8988T (cell line): Measurements from ENCODE around the gene ATP11A.
"Not testable (repeated sequence)": the region's sequence is repeated elsewhere in the genome, so short reads cannot be mapped to it uniquely, and the experiment has no call there.

Experiments used
- DNase-seq: peaks from one replicate; pipeline ENCODE4 v3.0.0; 2011

ATP11A gene

DNA sequence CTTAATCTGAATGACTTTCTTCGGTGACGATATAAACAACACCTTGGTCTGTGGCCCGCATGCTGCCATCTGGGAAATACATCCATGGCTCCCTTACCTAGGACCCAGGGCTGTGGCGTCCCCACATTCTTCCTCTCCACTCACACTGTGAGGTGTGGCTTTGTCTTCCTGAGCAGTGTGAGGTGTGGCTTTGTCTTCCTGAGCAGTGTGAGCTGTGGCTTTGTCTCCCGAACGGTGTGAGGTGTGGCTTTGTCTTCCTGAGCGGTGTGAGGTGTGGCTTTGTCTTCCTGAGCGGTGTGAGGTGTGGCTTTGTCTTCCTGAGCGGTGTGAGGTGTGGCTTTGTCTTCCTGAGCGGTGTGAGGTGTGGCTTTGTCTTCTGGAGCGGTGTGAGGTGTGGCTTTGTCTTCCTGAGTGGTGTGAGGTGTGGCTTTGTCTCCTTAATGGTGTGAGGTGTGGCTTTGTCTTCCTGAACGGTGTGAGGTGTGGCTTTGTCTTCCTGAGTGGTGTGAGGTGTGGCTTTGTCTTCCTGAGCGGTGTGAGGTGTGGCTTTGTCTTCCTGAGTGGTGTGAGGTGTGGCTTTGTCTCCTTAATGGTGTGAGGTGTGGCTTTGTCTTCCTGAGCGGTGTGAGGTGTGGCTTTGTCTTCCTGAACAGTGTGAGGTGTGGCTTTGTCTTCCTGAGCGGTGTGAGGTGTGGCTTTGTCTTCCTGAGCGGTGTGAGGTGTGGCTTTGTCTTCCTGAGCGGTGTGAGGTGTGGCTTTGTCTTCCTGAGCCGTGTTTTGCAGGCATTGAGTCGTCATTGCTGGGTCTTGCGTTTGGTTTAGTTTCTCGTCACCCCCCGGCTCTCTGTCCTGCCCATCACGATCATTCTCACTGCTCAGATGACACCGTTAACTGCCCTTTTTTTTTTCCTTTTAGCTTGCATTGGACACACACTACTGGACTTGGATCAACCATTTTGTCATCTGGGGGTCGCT, 183.1 kb downstream of the ATP11A start:
- not testable (repeated sequence) for DNase-seq

DNA sequence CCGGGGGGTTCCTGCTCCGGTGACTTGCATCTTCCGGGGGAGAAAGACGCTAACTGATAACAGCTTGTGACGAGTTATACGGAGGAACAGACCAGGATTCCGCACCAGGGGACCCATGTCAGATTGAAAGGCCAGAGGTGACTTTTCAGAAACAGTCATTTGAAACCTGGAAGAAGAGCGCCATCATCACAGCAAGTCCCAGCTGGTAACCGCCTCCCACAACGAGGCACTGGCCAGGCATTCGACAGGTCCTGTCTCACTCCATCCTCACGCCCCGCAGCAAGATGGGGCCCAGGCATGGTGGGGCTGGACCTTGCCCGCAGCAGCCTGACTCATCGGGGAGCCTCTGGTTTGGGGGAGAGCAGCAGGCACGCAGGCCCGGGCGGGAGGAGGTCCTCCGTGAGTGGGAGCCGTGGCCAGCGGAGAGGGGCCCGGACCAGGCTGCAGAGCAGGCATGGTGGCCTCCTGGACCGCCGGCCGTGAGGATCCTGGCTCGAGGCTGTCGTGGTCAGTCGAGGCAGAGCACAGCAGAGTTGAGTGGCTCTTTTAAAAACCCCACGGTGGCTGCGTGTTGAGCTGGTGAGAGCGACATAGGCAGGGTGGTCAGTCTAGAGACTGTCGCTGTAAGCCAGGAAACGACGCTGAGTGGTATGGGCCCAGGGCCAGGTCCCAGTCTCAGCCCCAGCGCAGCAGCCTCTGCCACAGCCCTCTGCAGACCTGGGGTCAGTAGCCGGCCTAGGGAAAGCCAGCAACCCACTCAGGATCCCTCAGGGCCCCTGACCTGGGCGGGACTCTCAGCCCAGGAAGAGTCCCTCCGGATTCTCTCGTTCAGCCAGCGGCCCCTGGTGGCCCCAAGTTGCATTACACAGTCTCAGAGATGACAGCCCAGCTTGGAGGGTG, 184.3 kb downstream of the ATP11A start:
- peak; percentile 93 for DNase-seq

DNA sequence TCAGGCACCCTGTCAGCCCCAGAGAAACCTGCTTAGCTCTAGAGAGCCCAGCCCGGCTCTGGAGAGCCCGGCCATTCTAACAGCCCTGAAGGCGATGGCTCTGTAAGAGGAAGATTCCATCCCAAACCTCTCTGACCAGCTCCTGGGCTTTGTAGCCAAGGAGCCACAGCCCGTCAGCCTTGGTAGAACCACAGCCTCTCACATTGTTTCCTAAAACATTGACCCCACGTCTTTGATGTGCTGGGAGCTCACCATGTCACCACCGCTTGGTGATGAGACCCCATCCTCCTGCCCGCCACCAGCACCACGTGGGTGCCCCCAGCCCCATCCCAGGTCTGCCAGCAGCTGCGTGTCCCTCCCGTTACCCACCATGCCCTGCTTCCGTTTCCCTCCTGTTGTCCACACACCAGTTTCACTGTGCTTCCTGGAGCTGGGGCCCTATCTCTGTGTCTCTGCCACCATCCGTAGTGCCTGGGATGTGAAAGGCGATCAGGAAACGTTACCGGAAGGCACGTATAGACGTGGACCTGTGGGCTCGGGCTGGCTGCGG, 185.0 kb downstream of the ATP11A start:
- no peak for DNase-seq

DNA sequence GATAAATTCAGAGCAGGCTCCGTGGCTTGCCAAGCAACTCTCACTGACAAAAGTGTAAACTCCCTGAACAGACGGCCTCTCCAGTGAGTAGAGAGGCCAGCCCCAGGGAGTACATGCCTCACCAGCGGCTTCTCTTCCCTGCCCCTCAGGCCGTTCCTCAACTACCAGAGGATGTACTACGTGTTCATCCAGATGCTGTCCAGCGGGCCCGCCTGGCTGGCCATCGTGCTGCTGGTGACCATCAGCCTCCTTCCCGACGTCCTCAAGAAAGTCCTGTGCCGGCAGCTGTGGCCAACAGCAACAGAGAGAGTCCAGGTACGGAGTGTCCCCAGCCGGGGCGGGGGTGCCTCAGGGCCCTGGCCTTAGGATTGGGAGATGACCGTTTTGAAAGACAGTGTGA, 185.8 kb downstream of the ATP11A start:
- no peak for DNase-seq

DNA sequence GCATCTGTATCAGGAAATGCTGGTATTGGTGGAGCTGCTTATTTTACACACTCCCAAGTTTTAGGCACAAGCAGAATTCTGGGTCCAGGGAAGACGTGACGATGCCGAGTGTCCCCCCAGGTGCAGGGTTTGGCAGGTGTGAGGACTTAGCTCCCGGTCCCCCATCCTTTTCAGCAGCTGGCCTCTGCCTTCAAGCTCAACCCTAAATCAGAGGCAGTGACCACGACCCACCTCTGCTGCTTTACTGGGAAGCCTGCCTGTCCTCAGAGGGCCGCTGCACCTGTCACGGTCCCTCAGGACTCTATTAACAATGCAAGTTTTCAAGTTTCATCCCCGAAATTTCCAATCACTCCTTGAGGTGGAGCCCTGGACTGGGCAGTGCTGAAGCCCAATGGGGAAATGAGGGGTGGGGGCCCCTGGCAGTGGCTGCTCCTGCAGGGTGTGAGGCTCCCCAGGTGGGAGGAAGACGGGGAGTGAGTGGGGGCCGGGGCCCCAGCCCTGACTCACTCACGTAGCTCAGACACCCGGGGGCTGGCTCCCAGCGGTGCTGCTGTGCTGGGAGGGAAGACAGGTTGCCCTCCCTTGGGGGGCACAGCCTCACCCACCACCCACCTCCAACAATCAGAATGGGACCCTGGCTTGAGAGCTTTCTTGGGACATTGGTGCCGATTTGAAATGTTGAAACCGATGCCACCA, 186.6 kb downstream of the ATP11A start:
- no peak for DNase-seq

DNA sequence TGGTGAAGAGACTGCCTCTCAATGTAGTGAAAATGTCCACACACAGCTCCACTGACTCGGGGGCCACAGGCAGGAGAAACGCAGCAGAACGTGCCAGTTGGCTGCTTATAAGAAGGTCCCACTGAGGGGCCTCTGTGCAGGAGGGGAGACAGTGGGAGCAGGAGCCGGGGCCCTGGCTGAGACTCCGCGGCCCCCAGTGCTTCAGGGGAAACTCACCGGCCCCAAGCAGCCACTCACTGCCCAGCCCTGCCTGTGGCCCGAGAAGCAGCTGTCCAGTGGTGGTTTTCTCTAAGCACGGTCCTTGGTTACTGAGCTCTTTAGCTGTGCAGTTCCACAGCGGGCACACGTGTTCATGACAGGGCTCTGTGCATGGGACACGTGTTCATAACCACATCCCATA, 187.2 kb downstream of the ATP11A start:
- no peak for DNase-seq

DNA sequence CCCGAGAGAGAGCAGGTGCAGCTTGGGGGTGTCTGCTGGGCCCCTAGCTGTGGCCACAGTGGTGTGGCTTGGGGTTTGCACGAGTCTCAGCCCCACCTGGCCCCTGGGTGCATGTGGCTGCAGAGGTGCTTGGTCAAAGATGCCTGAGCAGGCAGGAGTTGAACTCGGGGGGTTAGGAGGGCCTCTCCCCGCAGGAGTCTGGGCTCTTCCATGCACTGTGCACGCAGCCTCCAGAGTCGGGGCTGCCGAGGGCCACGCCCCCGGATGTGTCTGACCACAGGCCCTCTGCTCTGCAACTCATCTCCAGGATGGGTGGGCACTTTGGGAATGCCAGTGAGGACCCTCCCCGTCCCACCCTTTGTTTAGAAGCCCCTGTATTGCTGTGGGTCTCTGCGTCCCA, 187.7 kb downstream of the ATP11A start:
- DNase-seq: no peak

DNA sequence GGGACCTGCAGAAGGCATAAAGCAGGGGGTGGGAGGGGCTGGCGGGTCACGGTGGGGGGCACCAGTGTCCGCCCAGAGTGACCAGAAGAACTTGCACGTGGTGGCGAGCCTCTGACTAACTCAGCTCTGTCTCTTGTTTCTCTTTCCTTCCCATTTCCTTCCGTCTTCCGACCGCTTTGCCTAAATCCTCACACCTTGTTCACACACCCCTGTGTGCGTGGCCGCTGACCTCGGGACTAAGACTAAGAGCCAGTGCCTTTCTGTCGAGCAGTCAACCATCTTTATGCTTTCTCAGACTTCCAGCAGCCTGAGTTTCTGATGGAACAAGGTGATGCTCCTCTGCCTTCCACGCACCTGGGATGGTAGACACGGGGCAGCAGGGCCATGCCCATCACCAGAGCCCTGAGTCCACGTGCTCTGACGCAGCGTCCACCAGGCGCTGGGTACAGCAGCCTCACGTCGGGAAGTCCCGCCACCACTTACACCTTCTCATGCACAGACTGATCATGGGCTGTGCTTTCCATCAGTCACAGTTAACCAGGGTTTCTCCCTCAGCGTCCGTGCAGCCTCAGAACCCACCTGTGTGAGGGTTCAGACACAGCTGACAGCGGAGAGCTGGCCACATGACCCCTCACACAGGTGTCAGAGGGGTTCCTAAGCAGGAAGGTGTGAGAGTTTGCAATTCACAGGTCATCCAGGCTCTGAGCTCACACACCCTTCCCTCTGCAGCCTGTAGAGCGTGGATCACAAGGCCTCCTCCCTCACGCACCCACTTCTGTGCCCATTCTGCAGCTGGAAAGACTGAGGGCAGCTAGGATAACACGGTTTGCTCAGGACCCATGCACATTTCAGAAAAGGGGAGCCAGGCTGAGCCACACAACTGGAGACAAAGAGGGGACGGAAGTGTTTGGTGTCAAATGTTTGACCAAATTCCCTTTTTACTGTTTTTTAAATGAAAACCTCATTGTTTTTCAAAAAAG, 188.4 kb downstream of the ATP11A start:
- no peak for DNase-seq

DNA sequence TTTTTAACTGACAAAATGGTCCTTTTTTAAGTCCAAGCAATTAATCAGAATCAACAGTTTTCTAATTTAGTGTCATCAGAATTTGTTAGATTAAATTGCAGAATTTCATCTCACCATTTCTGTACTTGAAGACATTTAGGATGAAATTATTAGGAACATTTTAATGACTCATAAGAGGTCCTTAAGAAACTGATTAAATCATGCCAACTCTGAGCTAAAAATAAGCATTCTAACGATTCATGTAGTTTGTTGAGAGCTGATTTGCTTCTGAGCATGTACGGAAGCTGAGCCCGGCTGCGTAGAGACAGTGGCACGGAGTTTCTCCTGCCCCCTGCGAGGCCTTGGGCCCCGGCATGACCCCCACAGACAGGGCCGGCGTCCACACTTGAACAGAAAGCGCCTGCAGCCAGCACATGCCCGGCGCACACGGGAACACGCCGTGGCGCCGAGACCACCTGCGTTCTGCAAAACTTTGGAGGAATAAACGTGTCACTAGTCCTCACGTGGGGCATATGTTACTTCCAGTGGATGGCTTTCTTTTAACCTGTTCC, 189.5 kb downstream of the ATP11A start:
- no peak for DNase-seq

DNA sequence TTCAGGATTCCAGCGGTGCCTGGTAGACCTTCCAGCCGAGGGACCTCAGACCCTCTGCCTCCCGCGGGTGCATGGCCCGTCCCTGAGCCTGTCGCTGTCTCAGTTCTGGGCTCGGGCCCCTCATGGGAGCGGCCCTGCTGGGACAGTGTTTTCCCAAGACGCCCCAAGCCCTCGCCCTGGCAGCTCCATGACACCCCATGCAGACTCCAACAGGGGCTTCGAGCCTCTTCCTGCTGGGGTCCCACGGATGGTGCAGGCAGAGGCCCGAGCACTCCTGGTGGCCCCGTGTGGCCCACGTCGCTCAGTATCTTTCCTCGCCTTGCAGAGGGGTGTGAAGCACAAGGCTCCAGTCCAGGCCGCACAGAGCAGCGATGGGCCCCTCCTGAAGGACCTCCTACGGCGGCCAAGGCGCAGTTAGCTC, 190.4 kb downstream of the ATP11A start:
- DNase-seq: no peak

DNA sequence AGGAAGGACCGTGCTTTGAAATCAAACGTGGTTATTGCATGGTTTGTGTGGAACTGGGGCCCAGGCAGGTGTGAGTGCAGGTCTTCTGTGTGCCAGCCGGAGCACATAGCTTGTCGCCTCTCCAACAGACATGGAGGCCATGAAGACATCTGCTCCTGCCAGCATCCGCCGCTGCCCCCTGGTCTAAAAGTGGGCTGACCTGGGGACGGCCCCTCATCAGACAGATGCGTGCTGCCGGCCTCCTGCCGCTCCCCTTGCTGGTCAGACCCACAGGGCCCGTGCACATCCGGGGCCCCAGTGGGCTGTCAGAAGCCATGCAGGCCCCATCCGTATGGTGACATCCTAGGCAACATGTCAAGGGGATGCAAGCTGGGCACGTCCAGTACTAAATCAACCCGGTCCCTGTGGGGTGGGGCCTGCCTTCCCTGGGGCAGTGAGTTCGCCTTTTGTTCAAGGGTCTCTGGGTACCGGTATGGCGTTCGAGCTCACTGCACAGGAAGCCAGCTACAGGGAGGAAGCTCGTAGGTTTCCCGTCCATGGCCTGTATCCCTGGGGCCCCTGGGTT, 191.2 kb downstream of the ATP11A start:
- no peak for DNase-seq

DNA sequence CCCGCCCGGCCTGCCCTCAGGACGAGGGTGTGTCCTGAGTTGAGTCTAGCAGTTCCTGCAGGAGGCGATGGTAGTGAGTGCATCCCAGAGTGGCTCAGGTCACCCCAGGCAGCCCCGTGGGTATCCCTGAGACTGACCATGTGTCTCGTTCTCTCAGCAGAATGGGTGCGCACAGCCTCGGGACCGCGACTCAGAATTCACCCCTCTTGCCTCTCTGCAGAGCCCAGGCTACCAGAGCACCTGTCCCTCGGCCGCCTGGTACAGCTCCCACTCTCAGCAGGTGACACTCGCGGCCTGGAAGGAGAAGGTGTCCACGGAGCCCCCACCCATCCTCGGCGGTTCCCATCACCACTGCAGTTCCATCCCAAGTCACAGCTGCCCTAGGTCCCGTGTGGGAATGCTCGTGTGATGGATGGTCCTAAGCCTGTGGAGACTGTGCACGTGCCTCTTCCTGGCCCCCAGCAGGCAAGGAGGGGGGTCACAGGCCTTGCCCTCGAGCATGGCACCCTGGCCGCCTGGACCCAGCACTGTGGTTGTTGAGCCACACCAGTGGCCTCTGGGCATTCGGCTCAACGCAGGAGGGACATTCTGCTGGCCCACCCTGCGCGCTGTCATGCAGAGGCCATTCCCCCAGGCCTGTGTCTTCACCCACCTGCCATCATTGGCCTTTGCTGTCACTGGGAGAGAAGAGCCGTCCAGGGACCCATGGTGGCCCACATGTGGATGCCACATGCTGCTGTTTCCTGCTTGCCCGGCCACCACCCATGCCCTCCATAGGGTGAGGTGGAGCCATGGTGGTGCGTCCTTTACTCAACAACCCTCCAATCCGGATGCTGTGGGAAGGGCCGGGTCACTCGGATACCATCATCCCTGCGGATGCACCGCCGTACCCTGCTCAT, 192.1 kb downstream of the ATP11A start:
- DNase-seq: no peak

DNA sequence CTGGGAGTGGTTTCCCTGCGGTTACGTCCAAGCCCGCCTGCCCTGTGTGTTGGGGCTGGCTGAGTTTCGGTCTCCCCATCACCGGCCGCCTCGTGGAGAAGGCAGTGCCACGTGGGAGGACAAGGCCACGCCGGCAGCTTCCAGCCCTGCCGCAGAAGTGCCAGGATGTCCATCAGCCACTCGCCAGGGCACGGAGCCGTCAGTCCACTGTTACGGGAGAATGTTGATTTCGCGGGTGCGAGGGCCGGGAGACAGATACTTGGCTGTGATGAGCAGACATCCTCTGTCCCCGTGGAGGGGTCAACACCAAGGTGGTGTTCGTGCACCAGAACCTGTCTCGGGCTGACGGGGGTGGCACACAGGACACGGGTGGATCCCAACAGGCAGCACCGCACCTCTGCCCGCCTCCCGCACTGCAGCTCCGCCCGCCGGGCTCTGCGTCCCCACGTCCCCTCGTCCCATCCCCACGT, 192.8 kb downstream of the ATP11A start:
- no peak for DNase-seq

DNA sequence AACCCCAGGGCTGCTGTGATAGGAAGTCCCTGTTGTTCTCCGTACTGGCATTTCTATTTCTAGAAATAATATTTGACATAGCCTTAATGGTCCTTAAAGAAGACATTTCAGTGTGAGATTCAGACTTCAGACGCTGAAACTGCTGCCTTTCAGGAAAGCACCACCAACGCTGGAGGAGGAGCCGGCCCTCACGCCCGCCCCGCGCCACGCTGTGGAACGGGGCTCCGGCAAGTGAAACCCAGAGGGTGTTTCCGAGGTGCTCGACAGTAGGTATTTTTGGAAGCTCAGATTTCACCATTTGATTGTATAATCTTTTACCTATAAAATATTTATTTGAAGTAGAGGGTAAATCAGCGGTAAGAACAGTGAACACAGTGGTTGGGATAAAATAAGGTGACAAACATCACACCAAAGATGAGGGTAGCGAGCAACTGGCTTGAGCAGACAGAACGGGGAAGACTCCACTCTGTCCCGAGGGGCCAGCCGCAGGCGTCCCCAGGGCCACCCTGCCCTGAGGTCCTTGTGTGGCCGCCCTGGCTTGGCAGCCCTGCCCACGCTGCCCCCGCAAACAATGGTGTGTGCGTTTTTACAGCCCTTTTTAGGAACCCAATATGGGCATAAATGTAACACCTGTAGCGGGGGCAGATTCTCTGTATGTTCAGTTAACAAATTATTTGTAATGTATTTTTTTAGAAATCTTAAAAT, 193.6 kb downstream of the ATP11A start:
- DNase-seq: no peak

DNA sequence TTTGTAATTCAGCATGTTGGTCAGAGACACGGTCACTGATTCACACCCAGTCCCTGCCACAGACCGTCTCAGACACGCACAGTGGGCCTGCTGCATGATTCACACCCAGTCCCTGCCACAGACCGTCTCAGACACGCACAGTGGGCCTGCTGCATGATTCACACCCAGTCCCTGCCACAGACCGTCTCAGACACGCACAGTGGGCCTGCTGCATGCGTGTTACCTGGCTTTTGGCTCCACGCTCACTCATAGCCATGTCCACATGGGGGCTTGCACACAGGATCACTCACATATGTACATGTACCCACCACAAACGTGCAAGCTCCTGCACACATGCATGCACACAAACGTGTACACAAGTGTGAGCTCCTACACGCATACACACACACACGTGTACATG, 194.9 kb downstream of the ATP11A start:
- not testable (repeated sequence) for DNase-seq

DNA sequence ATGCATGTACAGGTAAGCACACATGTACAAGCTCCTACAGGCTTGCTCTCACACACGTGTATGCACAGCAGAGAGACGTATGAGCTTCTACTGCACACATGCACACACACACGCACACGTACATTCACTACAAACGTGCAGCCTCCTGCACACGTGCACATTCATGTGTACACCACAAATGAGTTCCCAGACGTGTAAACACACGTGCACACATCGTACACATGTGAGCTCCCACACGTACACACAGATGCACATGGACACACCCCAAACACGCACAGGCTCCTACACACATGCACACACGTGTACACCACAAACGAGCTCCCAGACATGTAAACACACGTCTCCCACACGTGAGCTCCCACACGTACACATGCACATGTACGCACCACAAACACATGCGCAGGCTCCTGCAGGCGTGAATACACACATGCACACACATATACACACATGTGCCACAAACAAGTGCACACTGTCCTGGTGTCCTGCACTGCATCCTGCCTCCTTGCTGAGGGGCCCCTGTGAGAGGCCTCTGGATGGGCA, 195.5 kb downstream of the ATP11A start:
- DNase-seq: no peak

DNA sequence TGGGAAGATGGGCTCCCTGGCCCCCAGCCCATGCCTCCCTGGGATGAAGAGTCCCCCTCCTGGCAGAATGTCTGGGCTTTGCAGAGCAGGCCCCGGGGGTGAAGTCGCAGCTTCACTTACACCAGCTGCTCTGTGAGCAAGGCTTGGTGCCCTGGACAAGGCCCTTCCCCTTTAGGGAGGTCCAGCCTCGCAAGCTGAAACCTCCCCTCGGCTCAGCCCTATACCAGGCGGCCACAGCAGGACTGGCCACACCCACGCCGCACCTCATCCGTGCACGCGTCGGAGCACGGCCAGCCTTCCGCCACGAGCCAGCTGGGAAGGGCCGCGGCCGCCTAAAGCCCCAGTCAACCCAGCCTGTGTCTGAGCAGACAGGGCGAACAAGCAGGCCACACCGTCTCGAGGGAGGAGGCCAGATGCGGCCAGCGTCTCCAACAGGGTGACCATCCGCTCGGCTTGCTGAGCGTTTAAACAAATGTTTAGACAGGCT, 196.0 kb downstream of the ATP11A start:
- no peak for DNase-seq

DNA sequence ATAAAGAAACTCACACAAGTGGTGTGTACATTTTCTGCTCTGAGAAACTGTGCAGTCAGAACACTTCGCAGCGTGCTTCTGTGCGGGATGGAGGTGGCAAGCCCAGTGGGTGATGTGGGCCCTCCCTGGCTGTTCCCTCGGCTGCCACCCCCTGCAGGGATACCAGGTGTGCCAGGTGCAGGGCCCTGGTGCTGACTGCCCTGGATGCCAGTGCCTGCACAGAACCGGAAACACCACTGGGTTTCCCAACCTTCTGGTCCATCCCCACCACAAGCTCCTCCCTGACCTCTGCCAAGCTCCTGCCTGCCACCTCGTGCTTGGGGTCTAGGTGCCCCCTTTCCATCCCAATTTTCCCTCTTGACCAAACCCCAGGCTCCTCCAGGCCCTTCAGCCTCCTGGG, 197.3 kb downstream of the ATP11A start:
- no peak for DNase-seq
